K562 (cell line): ENCODE data around the gene PPP2R3C. TPM values are rescaled to one million over a fixed set of nuclear protein-coding genes. Genes with fewer than 3 reads are reported as not detected.

ENCODE experiments used
- ATAC-seq: fragments of 200-7000 bp; cut with Tn5 transposase; 3 replicates; pipeline ENCODE4 v1.9.1; 2020; ENCODE audit warnings: moderate library complexity
- BruUV-seq: library from RNA; stranded (reverse); fragments of 400-500 nt; replicated peaks from 2 replicates; lab custom pipeline; 2021; lab: Mats Ljungman, UMichigan
- CTCF ChIA-PET: fragments of 300-600 bp; formaldehyde crosslinking; extraction: SDS; loops from one replicate; lab custom pipeline; 2021; ENCODE audit warnings: low intra/inter-chr PET ratio; lab: Yijun Ruan, JAX
- POLR2A ChIA-PET: fragments of 300-600, 350-650 bp; sonication (Branson Sonifier 250); formaldehyde crosslinking; extraction: SDS; loops from one replicate; lab custom pipeline; 2021; ENCODE audit warnings: antibody characterized with exemption, inconsistent platforms; lab: Yijun Ruan, JAX
- DNase-seq, 4 experiments: peaks; one replicate each; pipeline versions ENCODE4 v3.0.0 to v3.0.0-alpha.2; 2011 to 2018; ENCODE audit warnings: low spot score in 3 of 4, mixed read lengths in 3 of 4; ENCODE audit errors: extremely low read depth in 1 of 4
- FAIRE-seq: peaks from 2 replicates; lab custom pipeline; 2011; peaks lifted over from hg19 to GRCh38; lab: Jason Lieb, UNC
- H2AFZ ChIP-seq: 2 replicates; pipeline ENCODE4 v1.6.0; 2011; ENCODE audit warnings: low read depth, low read length, control low read depth, inconsistent platforms
- H3K27ac ChIP-seq: fragments of 200-600 bp; 3 replicates; pipeline ENCODE4 v1.8.0; 2011; ENCODE audit warnings: low read depth, mild to moderate bottlenecking, control low read depth, inconsistent platforms, low read length, moderate library complexity, mixed read lengths; ENCODE audit errors: extremely low read depth
- H3K27me3 ChIP-seq, 2 experiments: fragments of 300-600 bp in 1 of 2; 2 replicates in 1 of 2; 3 replicates in 1 of 2; pipeline versions ENCODE4 v1.6.0 to v1.8.0; 2011; ENCODE audit warnings: inconsistent platforms in 2 of 2, low read length in 2 of 2, mild to moderate bottlenecking in 1 of 2, mixed read lengths in 1 of 2, moderate library complexity in 1 of 2; ENCODE audit not compliant: control insufficient read depth in 2 of 2, insufficient read depth in 2 of 2
- H3K36me3 ChIP-seq: fragments of 300-600 bp; 3 replicates; pipeline ENCODE4 v1.8.0; 2011; ENCODE audit warnings: mild to moderate bottlenecking, low read length, inconsistent platforms; ENCODE audit not compliant: control insufficient read depth, insufficient read depth
- H3K4me1 ChIP-seq, 2 experiments: fragments of 200-600 bp in 1 of 2; replicated peaks in 1 of 2; 2 replicates in 1 of 2; 3 replicates in 1 of 2; pipeline versions ENCODE4 v1.5.1 to v1.8.0; 2011; ENCODE audit warnings: inconsistent platforms in 2 of 2, low read length in 2 of 2, mild to moderate bottlenecking in 1 of 2, mixed read lengths in 1 of 2, moderate library complexity in 1 of 2; ENCODE audit not compliant: control insufficient read depth in 2 of 2, insufficient read depth in 2 of 2
- H3K4me2 ChIP-seq: 2 replicates; pipeline ENCODE4 v1.6.1; 2011; ENCODE audit warnings: low read length, control low read depth, inconsistent platforms, mixed read lengths; ENCODE audit not compliant: insufficient read depth
- H3K4me3 ChIP-seq: fragments of 200-600 bp; sonication (generic), shearing (Covaris generic); 2 replicates; pipeline ENCODE4 v1.5.1; 2016; ENCODE audit warnings: control low read depth, inconsistent platforms
- H3K79me2 ChIP-seq: fragments of 200-600 bp; 3 replicates; pipeline ENCODE4 v1.8.0; 2011; ENCODE audit warnings: low read length, inconsistent platforms; ENCODE audit not compliant: control insufficient read depth, insufficient read depth
- H3K9ac ChIP-seq, 2 experiments: 2 replicates each; pipeline versions ENCODE4 v1.6.0 to v1.6.1; 2011; ENCODE audit warnings: low read depth in 2 of 2, low read length in 2 of 2, control low read depth in 1 of 2, inconsistent platforms in 1 of 2, mild to moderate bottlenecking in 1 of 2, mixed read lengths in 1 of 2; ENCODE audit not compliant: insufficient read depth in 1 of 2
- H3K9me1 ChIP-seq: one replicate; pipeline ENCODE4 v1.6.0; 2011; ENCODE audit warnings: inconsistent platforms, mild to moderate bottlenecking, low read length, moderate library complexity; ENCODE audit not compliant: control insufficient read depth, insufficient read depth
- H3K9me3 ChIP-seq: replicated peaks from 2 replicates; pipeline ENCODE4 v1.5.1; 2011; ENCODE audit warnings: low read depth, low read length, inconsistent platforms; ENCODE audit not compliant: control insufficient read depth, insufficient read depth
- H4K20me1 ChIP-seq: replicated peaks from 2 replicates; pipeline ENCODE4 v1.6.1; 2011; ENCODE audit warnings: low read length, inconsistent platforms, mixed read lengths; ENCODE audit not compliant: control insufficient read depth, insufficient read depth
- CBFA2T3 ChIP-seq: fragments of 450-650 bp; IDR thresholded peaks from 2 replicates; pipeline ENCODE4 v1.6.1; 2017
- HDAC3 ChIP-seq: fragments of 450-650 bp; IDR thresholded peaks from 2 replicates; pipeline ENCODE4 v1.6.1; 2018; ENCODE audit warnings: borderline replicate concordance, mild to moderate bottlenecking, moderate library complexity; ENCODE audit not compliant: partially characterized antibody
- MCM5 ChIP-seq: fragments of 450-650 bp; IDR thresholded peaks from 2 replicates; pipeline ENCODE4 v1.6.1; 2016; ENCODE audit warnings: low read depth
- MEF2A ChIP-seq: IDR thresholded peaks from 2 replicates; pipeline ENCODE4 v1.6.1; 2011; ENCODE audit warnings: low read depth, mild to moderate bottlenecking, low read length, moderate library complexity; ENCODE audit not compliant: control insufficient read depth
- RFX1 ChIP-seq: fragments of 450-650 bp; IDR thresholded peaks from 2 replicates; pipeline ENCODE4 v1.6.1; 2016; ENCODE audit warnings: mild to moderate bottlenecking, moderate library complexity
- WGBS: fragments of 100-300 bp; shearing (Covaris generic); methylation state at CpG from one replicate; pipeline ENCODE4 v1.1.6; 2016; ENCODE audit warnings: low coverage, mixed read lengths; ENCODE audit not compliant: insufficient coverage; ENCODE audit errors: missing lambda C conversion rate; 5-methylcytosine and 5-hydroxymethylcytosine counted together
- in situ Hi-C: fragments of 300-500 bp; cut with MboI; formaldehyde crosslinking; loops from 4 replicates; pipeline ENCODE4 v1.15.0; 2018; ENCODE audit warnings: inconsistent platforms, mixed read lengths
- intact Hi-C: fragments of 100-400 bp; cut with micrococcal nuclease; formaldehyde crosslinking; loops from 2 replicates; pipeline ENCODE4 v1.14.2; 2022
- polyA plus RNA-seq, 8 experiments: library from polyadenylated mRNA; depleted of rRNA in 4 of 8; stranded (reverse) in 5 of 8; unstranded in 3 of 8; fragments of >200 nt; fragmentation: Nextera tagmentation in 2 of 8; fragmentation: Illumina TruSeq in 1 of 8; extraction: Ambion mirVana in 2 of 8; extraction: Trizol in 1 of 8; gene quantifications; 2 replicates each; pipeline versions ENCODE4 v1.2.1 to v1.2.3, GENCODE V29; 2011 to 2014; ENCODE audit warnings: inconsistent platforms in 1 of 8, missing spikeins in 1 of 8
- total RNA-seq, 7 experiments: library from RNA; depleted of rRNA in 6 of 7; stranded (reverse); fragments of >200 nt in 6 of 7; fragmentation: Illumina TruSeq in 2 of 7; extraction: Trizol in 2 of 7; gene quantifications; 2 replicates each; pipeline versions ENCODE4 v1.2.1 to v1.2.3, GENCODE V29; 2011 to 2021; ENCODE audit warnings: low replicate concordance in 1 of 7
- TF ChIP-seq, protein P1 (sequence below): fragments of 250-450 bp; sonication (Bioruptor Pico); IDR thresholded peaks from 2 replicates; pipeline ENCODE4 v1.5.0; 2020; ENCODE audit warnings: mild to moderate bottlenecking, borderline replicate concordance

Gene PPP2R3C
- total and polyA plus RNA-seq, 9 of the 15 experiments (the other 6 are each of a cell fraction or from before 2014, with no cell fraction given): 14.7 to 43.3 (median 22.7) TPM

- 76% methylated on average over 3 of the region's 4 CpGs for WGBS
- intact Hi-C loops (no loop called here), in situ Hi-C loops (no loop called here)
- no peak overlapping the region for H3K9ac ChIP-seq
- H3K9me1 ChIP-seq: no peaks in the 10 kb centered on the region
- H3K4me1 ChIP-seq: peaks cover 0 to 6% of the 10 kb centered on the region in 2 experiments; a peak in 2 of 5 replicates
- H2AFZ ChIP-seq: no peak overlapping the region
- no peak overlapping the region for H3K4me3 ChIP-seq
- BruUV-seq: no TSS peak
- POLR2A ChIA-PET: interaction anchor here (0.6 to 1.6 kb wide), 3 partner anchors 11 to 417 kb away, joined by 4 to 10 read pairs (median 4); no protein-coding TSS in a partner anchor
- H3K27ac ChIP-seq: no peak overlapping the region; the same call in 2 of the 3 replicates
- TF ChIP-seq MEF2A (no peak), RFX1 (peak; percentile 29; the same call in 1 of the 2 replicates), HDAC3 (no peak)
- peaks cover 34% of the 10 kb centered on the region; the same call in 2 of the 3 replicates for H3K36me3 ChIP-seq
- 0 out of 2 replicates have a peak, but pooled peaks cover 2% of the 10 kb centered on the region for H3K9me3 ChIP-seq
- FAIRE-seq (no peak), ATAC-seq (peak; percentile 42; the same call in 2 of the 3 replicates), DNase-seq (no peak)
- H3K4me2 ChIP-seq: peak overlapping the region; percentile 27; the same call in 1 of the 2 replicates
- no peaks in the 10 kb centered on the region for H3K79me2 ChIP-seq
- no peaks in the 10 kb centered on the region for H4K20me1 ChIP-seq
- no peaks in the 10 kb centered on the region for H3K27me3 ChIP-seq
- CTCF ChIA-PET: no interaction called here
These were observed 8.4 kb downstream of the PPP2R3C start for GRCh38 chr14:35113308-35113950.

DNA sequence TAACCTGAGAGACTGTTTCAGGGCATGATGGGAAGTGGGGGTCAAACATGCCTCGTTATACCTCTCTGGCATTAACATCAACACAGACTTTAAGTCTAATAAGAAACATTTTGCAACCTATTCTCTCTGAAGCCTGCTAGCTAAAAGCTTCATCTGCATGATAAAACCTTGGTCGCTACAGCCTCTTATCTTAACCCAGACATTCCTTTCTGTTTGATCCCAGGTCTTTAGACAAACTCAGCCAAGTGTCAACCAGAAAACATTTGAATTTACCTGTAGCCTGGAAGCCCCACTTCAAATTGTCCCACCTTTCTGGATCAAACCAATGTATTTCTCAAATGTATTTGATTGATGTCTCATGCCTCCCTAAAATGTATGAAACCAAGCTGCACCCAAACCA, 9.1 kb downstream of the PPP2R3C start:
- in situ Hi-C loops: no loop called here
- no peak overlapping the region for H3K4me2 ChIP-seq
- peak in 1 of 4 experiments; percentile 13 for DNase-seq
- no peak overlapping the region for H3K9ac ChIP-seq
- no peak; the same call in 2 of the 3 replicates for ATAC-seq
- CTCF ChIA-PET: no interaction called here
- no TSS peak for BruUV-seq
- H3K4me3 ChIP-seq: no peak overlapping the region
- TF ChIP-seq, protein P1, sequence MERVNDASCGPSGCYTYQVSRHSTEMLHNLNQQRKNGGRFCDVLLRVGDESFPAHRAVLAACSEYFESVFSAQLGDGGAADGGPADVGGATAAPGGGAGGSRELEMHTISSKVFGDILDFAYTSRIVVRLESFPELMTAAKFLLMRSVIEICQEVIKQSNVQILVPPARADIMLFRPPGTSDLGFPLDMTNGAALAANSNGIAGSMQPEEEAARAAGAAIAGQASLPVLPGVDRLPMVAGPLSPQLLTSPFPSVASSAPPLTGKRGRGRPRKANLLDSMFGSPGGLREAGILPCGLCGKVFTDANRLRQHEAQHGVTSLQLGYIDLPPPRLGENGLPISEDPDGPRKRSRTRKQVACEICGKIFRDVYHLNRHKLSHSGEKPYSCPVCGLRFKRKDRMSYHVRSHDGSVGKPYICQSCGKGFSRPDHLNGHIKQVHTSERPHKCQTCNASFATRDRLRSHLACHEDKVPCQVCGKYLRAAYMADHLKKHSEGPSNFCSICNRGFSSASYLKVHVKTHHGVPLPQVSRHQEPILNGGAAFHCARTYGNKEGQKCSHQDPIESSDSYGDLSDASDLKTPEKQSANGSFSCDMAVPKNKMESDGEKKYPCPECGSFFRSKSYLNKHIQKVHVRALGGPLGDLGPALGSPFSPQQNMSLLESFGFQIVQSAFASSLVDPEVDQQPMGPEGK (CRISPR knock-in tag): no peak
- TF ChIP-seq MCM5 (no peak), CBFA2T3 (peak; percentile 5; the same call in 1 of the 2 replicates)
- TF ChIP-seq, all 486 proteins: peak for 1
- no peaks in the 10 kb centered on the region for H4K20me1 ChIP-seq
- intact Hi-C loops: no loop called here
- POLR2A ChIA-PET: interaction anchor here (0.8 kb wide), 1 partner anchor 9 kb away, joined by 3 read pairs; the partner anchor contains the start of gene PPP2R3C
- H3K9me3 ChIP-seq: 0 out of 2 replicates have a peak, but pooled peaks cover 2% of the 10 kb centered on the region
- peak; percentile 23 for FAIRE-seq
- H3K4me1 ChIP-seq: peaks cover 0 to 6% of the 10 kb centered on the region in 2 experiments; a peak in 2 of 5 replicates
- WGBS: 37% methylated on average over 2 of the region's 2 CpGs
- no peaks in the 10 kb centered on the region for H3K9me1 ChIP-seq
- no peaks in the 10 kb centered on the region for H3K27me3 ChIP-seq
- H3K36me3 ChIP-seq: peaks cover 34% of the 10 kb centered on the region; the same call in 2 of the 3 replicates
- no peak overlapping the region for H3K27ac ChIP-seq
- H3K79me2 ChIP-seq: no peaks in the 10 kb centered on the region
- H2AFZ ChIP-seq: no peak overlapping the region
